Epithelial cell of proximal tubule (primary cell): Measurements from ENCODE around the gene ETV1. TPM values are rescaled to one million over a fixed set of nuclear protein-coding genes. Genes with fewer than 3 reads are reported as not detected.

Experiments
- DNase-seq: peaks from one replicate; pipeline ENCODE4 v3.0.0-alpha.2; 2011; ENCODE audit warnings: low read depth
- H3K4me3 ChIP-seq: 2 replicates; pipeline ENCODE4 v1.5.1; 2011; ENCODE audit warnings: low read depth, mild to moderate bottlenecking, low read length
- total RNA-seq: library from RNA; depleted of rRNA; stranded (reverse); fragments of >200 nt; gene quantifications from 2 replicates; pipeline ENCODE4 v1.2.3, GENCODE V29; 2015
- TF ChIP-seq, protein P1 (sequence below): conservative IDR thresholded peaks from 2 replicates; pipeline ENCODE4 v1.5.1; 2012; ENCODE audit warnings: low read depth, mild to moderate bottlenecking, low read length

Gene ETV1
- total RNA-seq, 1 donor from 2014 or later = 5.1 TPM

DNA sequence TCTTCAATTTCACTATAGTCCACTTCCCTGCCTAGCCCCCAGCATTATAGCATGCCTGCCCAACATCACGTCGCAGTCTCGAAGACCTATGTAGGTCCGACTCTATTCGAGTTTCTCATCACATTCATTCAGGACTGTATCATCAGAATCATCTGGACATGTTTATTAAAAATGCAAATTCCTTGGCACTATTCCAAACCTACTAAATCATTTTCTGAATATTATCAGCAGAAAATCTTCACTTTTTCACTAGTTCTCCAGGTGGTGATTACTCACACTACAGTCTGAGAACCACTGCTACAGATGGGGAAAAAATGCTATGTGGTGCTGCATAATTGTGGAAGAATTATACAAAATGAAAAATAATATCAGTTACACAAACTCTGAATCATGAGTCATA lies 29.3 kb upstream of the ETV1 start:
- DNase-seq = no peak
- H3K4me3 ChIP-seq = no peak overlapping the region
- TF ChIP-seq, protein P1, sequence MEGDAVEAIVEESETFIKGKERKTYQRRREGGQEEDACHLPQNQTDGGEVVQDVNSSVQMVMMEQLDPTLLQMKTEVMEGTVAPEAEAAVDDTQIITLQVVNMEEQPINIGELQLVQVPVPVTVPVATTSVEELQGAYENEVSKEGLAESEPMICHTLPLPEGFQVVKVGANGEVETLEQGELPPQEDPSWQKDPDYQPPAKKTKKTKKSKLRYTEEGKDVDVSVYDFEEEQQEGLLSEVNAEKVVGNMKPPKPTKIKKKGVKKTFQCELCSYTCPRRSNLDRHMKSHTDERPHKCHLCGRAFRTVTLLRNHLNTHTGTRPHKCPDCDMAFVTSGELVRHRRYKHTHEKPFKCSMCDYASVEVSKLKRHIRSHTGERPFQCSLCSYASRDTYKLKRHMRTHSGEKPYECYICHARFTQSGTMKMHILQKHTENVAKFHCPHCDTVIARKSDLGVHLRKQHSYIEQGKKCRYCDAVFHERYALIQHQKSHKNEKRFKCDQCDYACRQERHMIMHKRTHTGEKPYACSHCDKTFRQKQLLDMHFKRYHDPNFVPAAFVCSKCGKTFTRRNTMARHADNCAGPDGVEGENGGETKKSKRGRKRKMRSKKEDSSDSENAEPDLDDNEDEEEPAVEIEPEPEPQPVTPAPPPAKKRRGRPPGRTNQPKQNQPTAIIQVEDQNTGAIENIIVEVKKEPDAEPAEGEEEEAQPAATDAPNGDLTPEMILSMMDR = no peak

DNA sequence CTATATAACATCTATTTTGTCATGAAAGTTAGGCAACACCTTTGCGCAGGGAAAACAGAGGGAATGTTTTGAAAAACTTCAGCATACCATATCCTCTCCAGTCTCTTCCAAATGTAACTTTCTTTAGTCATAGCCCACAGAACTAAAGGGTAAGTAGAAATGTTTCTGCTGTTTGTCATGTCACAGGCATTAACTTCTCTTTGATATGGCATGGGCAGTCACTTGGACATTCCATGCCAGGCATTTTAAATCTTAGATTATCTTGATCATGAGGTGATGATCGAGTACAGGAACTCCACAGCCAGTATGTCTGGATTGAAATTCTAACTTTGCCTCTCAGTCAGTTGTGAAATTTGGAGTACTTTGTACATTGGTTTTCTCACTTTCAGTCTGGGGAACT lies 27.5 kb upstream of the ETV1 start:
- no peak overlapping the region for H3K4me3 ChIP-seq
- TF ChIP-seq, protein P1 = no peak
- no peak for DNase-seq

DNA sequence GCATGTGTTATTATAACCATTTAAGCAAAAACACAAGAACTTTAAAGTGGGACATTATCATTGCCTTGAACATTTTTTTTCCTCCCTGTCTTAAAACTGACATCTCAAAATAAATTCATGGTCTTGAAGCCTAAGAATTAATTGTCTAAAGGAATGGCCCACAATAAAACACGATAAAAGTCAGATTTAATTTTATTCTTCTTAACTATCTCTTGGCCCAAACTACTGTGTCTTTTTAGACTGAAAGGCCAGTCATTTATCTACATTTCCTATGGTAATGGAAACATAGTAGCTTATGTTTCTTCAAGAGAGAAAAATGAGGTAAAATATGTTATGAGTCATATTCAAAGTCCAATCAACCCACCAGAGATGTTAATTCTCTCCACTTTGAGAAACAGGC lies 24.4 kb upstream of the ETV1 start:
- TF ChIP-seq, protein P1 = no peak
- no peak for DNase-seq
- no peak overlapping the region for H3K4me3 ChIP-seq

DNA sequence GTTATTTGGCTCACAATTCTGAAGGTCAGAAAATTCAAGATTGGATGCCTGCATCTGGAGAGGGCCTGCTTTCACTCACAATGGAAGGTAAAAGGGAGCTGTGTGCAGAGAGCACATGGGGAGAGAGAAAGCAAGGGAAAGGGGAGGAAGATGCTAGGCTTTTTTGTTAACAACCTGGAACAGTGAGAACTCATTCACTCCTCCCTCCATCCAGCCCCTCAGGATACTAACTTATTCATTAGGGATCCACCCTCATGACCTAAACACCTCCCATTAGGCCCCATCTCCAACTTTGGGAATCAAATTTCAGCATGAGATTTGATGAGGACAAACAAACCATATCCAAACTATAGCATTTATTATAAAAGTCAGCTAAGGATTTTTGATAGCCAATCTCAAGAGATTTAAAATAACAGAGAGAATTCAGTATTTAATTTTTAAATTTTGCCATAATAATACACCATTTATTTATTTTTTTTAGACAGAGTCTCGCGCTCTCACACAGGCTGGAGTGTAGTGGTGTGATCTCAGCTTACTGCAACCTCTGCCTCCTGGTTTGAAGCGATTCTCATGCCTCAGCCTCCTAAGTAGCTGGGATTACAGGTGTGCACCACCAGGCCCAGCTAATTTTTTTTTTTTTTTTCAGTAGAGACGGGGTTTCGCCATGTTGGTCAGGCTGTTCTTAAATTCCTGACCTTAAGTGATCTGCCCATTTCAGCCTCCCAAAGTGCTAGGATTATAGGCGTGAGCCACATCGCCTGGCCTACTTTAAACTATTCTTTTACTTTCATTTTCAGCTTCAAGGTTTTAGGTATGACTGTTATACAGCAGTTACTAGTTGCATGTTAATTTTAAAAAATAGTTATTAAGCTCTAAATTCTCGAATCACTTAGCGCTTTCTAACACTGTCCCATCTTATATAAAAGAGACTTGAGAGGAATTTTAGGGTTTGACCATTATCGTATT lies 20.3 kb upstream of the ETV1 start:
- no peak overlapping the region for H3K4me3 ChIP-seq
- no peak for DNase-seq
- TF ChIP-seq, protein P1 = no peak

DNA sequence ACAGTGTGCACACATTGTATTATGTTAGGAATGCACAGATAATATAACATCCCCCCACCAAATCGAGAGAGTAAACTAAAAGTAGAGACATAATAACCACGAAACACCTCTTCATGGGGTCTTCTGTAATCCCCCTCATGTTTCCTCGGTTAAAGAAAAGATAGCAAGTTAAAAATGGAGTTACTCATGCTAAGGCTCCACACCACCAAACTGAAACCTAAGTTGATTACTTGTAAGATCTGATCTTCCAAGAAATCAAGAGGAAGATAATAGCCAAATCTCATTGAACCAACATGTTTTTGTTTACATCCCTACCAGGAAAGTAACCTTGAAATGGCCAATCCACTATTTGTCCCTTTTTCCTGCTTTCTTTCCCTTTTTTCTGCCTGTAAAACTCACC lies 11.7 kb upstream of the ETV1 start:
- no peak for DNase-seq
- no peak overlapping the region for H3K4me3 ChIP-seq
- TF ChIP-seq, protein P1 = no peak

DNA sequence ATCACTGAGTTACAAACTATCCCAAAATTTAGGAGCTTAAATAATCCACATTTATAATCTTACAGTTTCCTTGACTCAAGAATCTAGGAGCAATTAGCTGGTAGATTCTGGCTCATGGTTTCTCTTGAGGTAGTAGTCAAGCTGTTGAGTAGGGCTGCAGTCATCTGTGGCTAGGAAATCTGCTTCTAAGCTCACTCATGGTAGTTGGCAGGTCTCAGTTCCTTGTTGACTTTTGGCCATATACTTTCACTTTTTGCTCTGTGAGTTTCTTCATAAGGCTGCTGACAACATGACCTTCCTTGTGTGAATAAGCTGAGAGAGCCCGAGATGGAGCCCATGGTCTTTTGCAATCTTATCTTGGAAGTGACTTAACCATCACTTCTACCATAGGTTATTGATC lies 10.8 kb upstream of the ETV1 start:
- DNase-seq = no peak
- H3K4me3 ChIP-seq = no peak overlapping the region
- TF ChIP-seq, protein P1 = no peak

DNA sequence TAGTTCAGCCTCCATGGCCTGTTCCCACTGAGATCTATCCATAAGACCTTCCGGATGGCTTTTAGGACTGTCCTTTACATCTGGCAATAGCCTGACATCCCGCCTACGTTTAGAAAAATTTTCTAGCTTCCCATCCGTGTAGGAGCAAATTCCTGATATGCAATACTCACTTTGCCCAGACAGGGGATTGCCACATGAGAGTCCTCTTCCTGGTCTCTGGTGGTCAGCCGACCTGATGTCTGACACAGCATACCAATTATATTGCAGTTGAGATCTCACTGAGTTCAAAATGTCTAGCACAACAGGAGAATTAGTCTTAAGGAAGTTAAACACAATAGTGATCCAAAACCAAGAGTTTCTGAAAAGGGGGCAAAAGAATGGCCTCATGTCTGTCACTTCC lies 9.4 kb upstream of the ETV1 start:
- no peak overlapping the region for H3K4me3 ChIP-seq
- TF ChIP-seq, protein P1 = no peak
- DNase-seq = no peak
